Mesendoderm (in vitro differentiated cells): Measurements from ENCODE around the gene NT5C3B.

Source experiments
- DNase-seq: peaks from one replicate; pipeline ENCODE4 v3.0.0; 2013
- H2AK5ac ChIP-seq: 2 replicates; pipeline ENCODE4 v1.6.1; 2013; ENCODE audit warnings: low read length, inconsistent platforms
- H2BK120ac ChIP-seq: 2 replicates; pipeline ENCODE4 v1.6.1; 2013; ENCODE audit warnings: low read depth, mild to moderate bottlenecking, low read length, moderate library complexity, mixed read lengths
- H2BK15ac ChIP-seq: replicated peaks from 2 replicates; pipeline ENCODE4 v1.6.1; 2013; ENCODE audit warnings: low read depth, mild to moderate bottlenecking, moderate library complexity
- H2BK5ac ChIP-seq: 2 replicates; pipeline ENCODE4 v1.6.1; 2013; ENCODE audit warnings: low read length, inconsistent platforms
- H3K18ac ChIP-seq: 2 replicates; pipeline ENCODE4 v1.6.1; 2013; ENCODE audit warnings: mild to moderate bottlenecking, low read length, mixed read lengths
- H3K23ac ChIP-seq: one replicate; pipeline ENCODE4 v1.6.1; 2013; ENCODE audit warnings: low read length
- H3K27ac ChIP-seq: 2 replicates; pipeline ENCODE4 v1.5.1; 2013; ENCODE audit warnings: low read depth, mild to moderate bottlenecking, inconsistent platforms, low read length, moderate library complexity
- H3K27me3 ChIP-seq: 2 replicates; pipeline ENCODE4 v1.6.1; 2013; ENCODE audit warnings: low read length, control low read depth, mild to moderate bottlenecking, inconsistent platforms; ENCODE audit not compliant: insufficient read depth, poor library complexity
- H3K36me3 ChIP-seq: 2 replicates; pipeline ENCODE4 v1.6.1; 2013; ENCODE audit warnings: low read length, inconsistent platforms; ENCODE audit not compliant: control insufficient read depth, insufficient read depth
- H3K4ac ChIP-seq: one replicate; pipeline ENCODE4 v1.6.1; 2013; ENCODE audit warnings: low read depth, mild to moderate bottlenecking, low read length, moderate library complexity
- H3K4me1 ChIP-seq: 2 replicates; pipeline ENCODE4 v1.6.1; 2013; ENCODE audit warnings: low read depth, low read length, inconsistent platforms; ENCODE audit not compliant: control insufficient read depth
- H3K4me2 ChIP-seq: 2 replicates; pipeline ENCODE4 v1.6.1; 2013; ENCODE audit warnings: low read length
- H3K4me3 ChIP-seq: 2 replicates; pipeline ENCODE4 v1.5.1; 2013; ENCODE audit warnings: mild to moderate bottlenecking, low read length
- H3K56ac ChIP-seq: one replicate; pipeline ENCODE4 v1.6.1; 2013; ENCODE audit warnings: low read length
- H3K79me1 ChIP-seq: 2 replicates; pipeline ENCODE4 v1.6.1; 2013; ENCODE audit warnings: low read length, inconsistent platforms
- H3K79me2 ChIP-seq: 2 replicates; pipeline ENCODE4 v1.6.1; 2013; ENCODE audit warnings: mild to moderate bottlenecking, low read length; ENCODE audit not compliant: control insufficient read depth, insufficient read depth
- H3K9ac ChIP-seq: 2 replicates; pipeline ENCODE4 v1.6.1; 2013; ENCODE audit warnings: low read length, inconsistent platforms
- H4K5ac ChIP-seq: one replicate; pipeline ENCODE4 v1.6.1; 2013; ENCODE audit warnings: low read length
- H4K8ac ChIP-seq: one replicate; pipeline ENCODE4 v1.6.1; 2013; ENCODE audit warnings: low read depth, mild to moderate bottlenecking, control low read depth, low read length, moderate library complexity
- WGBS: extraction: QIAGEN DNeasy Blood & Tissue Kit; methylation state at CpG from one replicate; pipeline ENCODE4 v1.1.7; 2013; ENCODE audit warnings: low lambda C conversion rate, missing lambda C conversion rate; ENCODE audit not compliant: insufficient coverage; ENCODE audit errors: extremely low coverage; 5-methylcytosine and 5-hydroxymethylcytosine counted together

The NT5C3B gene

DNA sequence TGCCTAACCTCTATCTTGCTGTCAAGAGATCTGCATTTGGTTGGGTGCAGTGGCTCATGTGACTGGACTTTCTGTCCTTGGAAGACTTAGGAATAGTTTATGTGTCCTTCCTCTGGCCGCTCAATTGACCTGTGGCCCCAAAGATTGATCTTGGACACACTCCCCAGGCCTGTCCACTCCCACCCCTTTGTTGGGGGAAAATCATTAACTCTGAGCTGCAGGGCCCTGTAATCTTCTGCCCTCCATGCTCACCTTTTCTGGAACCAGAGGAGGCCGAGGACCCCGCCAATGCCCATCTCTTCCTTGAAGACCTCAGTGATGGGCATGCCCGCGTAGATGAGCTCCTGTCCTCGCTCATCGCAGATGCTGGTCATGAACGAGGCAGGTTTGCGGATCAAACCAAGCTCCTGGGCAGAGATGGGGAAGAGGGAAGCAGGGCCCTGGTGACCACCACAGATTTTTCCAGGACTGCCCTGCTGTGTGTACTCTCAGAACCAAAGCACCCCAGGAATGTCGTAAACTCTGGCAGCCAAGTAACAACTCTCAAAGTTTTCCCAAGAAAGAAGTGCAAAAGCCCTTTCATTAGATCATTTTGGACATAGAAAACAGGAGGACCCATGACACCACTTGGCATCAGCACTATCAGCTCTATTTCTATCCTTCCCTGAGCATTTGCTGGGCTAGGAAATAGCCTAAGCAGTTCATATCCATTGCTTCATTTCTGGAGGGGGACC lies 37.7 kb upstream of the NT5C3B start:
- no peak overlapping the region for H3K18ac ChIP-seq
- no peak overlapping the region for H3K4me3 ChIP-seq
- no peak overlapping the region for H2BK5ac ChIP-seq
- peaks cover 37% of the 10 kb centered on the region for H3K36me3 ChIP-seq
- H2BK15ac ChIP-seq, result no peak overlapping the region
- no peaks in the 10 kb centered on the region for H3K79me2 ChIP-seq
- no peak overlapping the region for H3K56ac ChIP-seq
- no CpG with 5 or more reads among the region's 10 CpGs for WGBS
- no peaks in the 10 kb centered on the region for H3K4me1 ChIP-seq
- H3K27ac ChIP-seq, result no peak overlapping the region
- H3K4me2 ChIP-seq, result no peak overlapping the region
- H3K27me3 ChIP-seq, result no peaks in the 10 kb centered on the region
- DNase-seq, result no peak
- H3K23ac ChIP-seq, result no peak overlapping the region
- H3K9ac ChIP-seq, result no peak overlapping the region
- H3K4ac ChIP-seq, result no peak overlapping the region
- H3K79me1 ChIP-seq, result no peaks in the 10 kb centered on the region
- H4K8ac ChIP-seq, result no peak overlapping the region
- H2AK5ac ChIP-seq, result no peak overlapping the region
- H4K5ac ChIP-seq, result no peak overlapping the region
- no peak overlapping the region for H2BK120ac ChIP-seq

DNA sequence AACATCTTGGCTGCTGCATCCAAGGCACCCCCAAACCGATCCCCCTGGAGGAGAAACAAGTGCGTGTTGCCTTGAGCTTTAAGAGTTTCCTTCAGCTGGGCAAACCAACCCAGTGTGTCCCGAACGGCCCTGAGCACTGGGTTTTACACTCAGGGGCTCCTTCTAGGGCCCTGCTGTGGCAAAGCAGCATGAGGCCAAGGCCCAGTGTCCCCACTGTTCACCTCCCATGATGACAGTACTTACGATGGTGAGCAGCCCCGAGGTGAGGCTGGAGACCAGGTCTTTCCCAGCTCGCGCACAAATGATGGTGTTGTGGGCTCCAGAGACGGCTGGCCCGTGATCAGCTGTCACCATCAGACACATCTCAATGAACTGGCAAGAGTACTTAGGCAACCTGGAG lies 35.8 kb upstream of the NT5C3B start:
- no peak overlapping the region for H2AK5ac ChIP-seq
- H3K4me1 ChIP-seq, result no peaks in the 10 kb centered on the region
- H3K4me2 ChIP-seq, result no peak overlapping the region
- no CpG with 5 or more reads among the region's 10 CpGs for WGBS
- no peak overlapping the region for H3K23ac ChIP-seq
- no peak overlapping the region for H3K18ac ChIP-seq
- H2BK15ac ChIP-seq, result no peak overlapping the region
- H3K27ac ChIP-seq, result no peak overlapping the region
- no peaks in the 10 kb centered on the region for H3K79me1 ChIP-seq
- H4K8ac ChIP-seq, result no peak overlapping the region
- no peaks in the 10 kb centered on the region for H3K79me2 ChIP-seq
- no peak for DNase-seq
- peaks cover 29% of the 10 kb centered on the region for H3K36me3 ChIP-seq
- no peak overlapping the region for H2BK120ac ChIP-seq
- H3K4ac ChIP-seq, result no peak overlapping the region
- H3K9ac ChIP-seq, result no peak overlapping the region
- H2BK5ac ChIP-seq, result no peak overlapping the region
- H3K4me3 ChIP-seq, result no peak overlapping the region
- no peak overlapping the region for H3K56ac ChIP-seq
- H3K27me3 ChIP-seq, result no peaks in the 10 kb centered on the region
- no peak overlapping the region for H4K5ac ChIP-seq

DNA sequence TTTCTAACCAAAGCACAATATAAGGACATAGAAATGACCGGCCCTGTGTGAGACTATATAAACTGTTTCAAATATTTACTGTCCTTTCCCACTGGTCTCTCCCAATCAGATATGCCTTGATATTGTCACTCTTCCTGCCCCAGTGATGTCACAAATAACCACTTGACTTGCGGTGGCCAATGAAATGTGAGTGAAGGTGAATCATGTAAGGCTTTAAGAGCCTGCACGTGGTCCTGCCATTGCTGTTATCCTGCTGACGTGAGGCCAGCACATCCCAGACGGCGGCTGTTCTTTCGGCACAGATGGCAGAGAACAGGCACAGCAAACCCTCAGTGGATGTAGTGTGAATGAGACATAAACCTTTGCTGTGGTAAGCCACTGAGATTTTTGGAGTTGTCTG lies 34.6 kb upstream of the NT5C3B start:
- no peak overlapping the region for H3K27ac ChIP-seq
- no peak overlapping the region for H3K56ac ChIP-seq
- H3K79me1 ChIP-seq, result no peaks in the 10 kb centered on the region
- H3K27me3 ChIP-seq, result no peaks in the 10 kb centered on the region
- no peak overlapping the region for H3K4me3 ChIP-seq
- H4K5ac ChIP-seq, result no peak overlapping the region
- no peak overlapping the region for H3K9ac ChIP-seq
- no peak overlapping the region for H2BK5ac ChIP-seq
- no peak overlapping the region for H3K23ac ChIP-seq
- H4K8ac ChIP-seq, result no peak overlapping the region
- H2AK5ac ChIP-seq, result no peak overlapping the region
- H3K4ac ChIP-seq, result no peak overlapping the region
- H2BK120ac ChIP-seq, result no peak overlapping the region
- no peak overlapping the region for H2BK15ac ChIP-seq
- peaks cover 29% of the 10 kb centered on the region for H3K36me3 ChIP-seq
- no peaks in the 10 kb centered on the region for H3K4me1 ChIP-seq
- no CpG with 5 or more reads among the region's 7 CpGs for WGBS
- no peak for DNase-seq
- H3K4me2 ChIP-seq, result no peak overlapping the region
- no peaks in the 10 kb centered on the region for H3K79me2 ChIP-seq
- no peak overlapping the region for H3K18ac ChIP-seq

DNA sequence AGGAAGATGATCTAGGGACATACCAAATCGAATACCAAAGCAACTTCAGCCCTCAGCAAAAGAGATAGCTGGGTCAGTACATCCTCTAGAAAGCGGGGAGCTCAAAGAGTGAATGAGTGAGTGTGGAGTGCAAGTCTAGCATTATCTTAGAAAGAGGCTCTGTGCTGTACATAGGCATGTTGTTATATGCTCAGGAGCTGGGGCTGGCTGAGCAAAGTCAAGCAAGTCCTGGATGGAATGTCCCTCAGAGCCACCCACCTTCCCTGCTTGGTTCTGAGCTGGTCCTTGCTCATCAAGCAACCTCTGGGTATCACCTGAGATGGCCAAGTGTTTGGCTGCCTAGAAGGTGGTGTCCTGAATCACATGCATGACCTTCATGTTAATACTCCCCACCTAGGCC lies 34.1 kb upstream of the NT5C3B start:
- Histone ChIP-seq H2BK120ac (no peak overlapping the region), H3K56ac (no peak overlapping the region), H3K27me3 (no peaks in the 10 kb centered on the region), H3K9ac (no peak overlapping the region), H3K18ac (no peak overlapping the region), H3K4me3 (no peak overlapping the region), H3K79me1 (no peaks in the 10 kb centered on the region), H2AK5ac (no peak overlapping the region), H3K79me2 (no peaks in the 10 kb centered on the region), H4K8ac (no peak overlapping the region), H4K5ac (no peak overlapping the region), H3K27ac (no peak overlapping the region), H3K23ac (no peak overlapping the region), H3K4me1 (no peaks in the 10 kb centered on the region), H3K4me2 (no peak overlapping the region), H3K4ac (no peak overlapping the region), H2BK15ac (no peak overlapping the region), H2BK5ac (no peak overlapping the region), H3K36me3 (peaks cover 29% of the 10 kb centered on the region)
- no peak for DNase-seq
- no CpG with 5 or more reads among the region's 2 CpGs for WGBS

DNA sequence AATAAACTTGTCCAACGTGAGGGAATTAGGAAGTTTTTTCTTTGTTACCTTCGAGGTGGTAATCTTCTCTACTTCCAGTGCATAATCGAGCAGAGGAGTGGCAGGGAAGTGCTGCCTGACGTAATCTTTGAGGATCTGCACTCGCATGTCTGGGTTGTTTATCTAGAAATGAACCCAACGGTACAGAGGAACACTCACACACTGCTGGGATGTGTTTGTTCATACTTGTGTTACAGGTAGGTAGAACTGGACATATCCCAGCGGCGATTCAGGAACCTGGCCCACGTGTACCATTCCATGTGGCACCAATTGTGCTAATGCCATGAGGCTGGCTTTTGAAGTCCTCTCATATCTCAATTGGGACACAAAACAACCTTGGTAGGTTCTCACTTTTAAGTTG lies 33.4 kb upstream of the NT5C3B start:
- Histone ChIP-seq H4K8ac (no peak overlapping the region), H3K56ac (no peak overlapping the region), H3K4ac (no peak overlapping the region), H3K4me1 (no peaks in the 10 kb centered on the region), H4K5ac (no peak overlapping the region), H3K36me3 (peaks cover 29% of the 10 kb centered on the region), H3K27me3 (no peaks in the 10 kb centered on the region), H3K27ac (no peak overlapping the region), H3K79me1 (peaks cover 2% of the 10 kb centered on the region), H3K79me2 (peaks cover 3% of the 10 kb centered on the region), H3K18ac (no peak overlapping the region), H3K23ac (no peak overlapping the region), H2BK15ac (no peak overlapping the region), H3K4me2 (no peak overlapping the region), H2BK5ac (no peak overlapping the region), H3K9ac (no peak overlapping the region), H2BK120ac (no peak overlapping the region), H3K4me3 (no peak overlapping the region), H2AK5ac (no peak overlapping the region)
- DNase-seq, result no peak
- WGBS, result no CpG with 5 or more reads among the region's 9 CpGs

DNA sequence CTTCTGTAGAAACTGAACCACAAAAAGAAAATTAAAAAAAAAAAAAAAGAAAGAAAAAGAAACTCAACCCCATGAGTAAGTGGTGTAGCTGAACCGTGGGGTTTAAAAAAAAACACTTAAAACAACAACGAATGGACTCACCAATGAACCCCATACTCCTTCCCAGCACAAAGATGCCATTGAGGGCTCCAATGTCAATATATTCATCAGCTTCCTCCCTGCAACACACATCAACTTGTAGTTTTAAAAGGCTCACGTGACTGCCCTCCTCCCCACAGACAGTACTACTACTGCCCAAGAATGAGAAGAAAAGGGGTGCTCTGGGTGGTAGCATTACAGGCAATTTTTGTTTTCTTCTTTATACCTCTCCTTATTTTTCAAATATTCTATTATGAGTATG lies 32.5 kb upstream of the NT5C3B start:
- no peaks in the 10 kb centered on the region for H3K27me3 ChIP-seq
- H3K18ac ChIP-seq, result no peak overlapping the region
- peaks cover 12% of the 10 kb centered on the region for H3K79me2 ChIP-seq
- peaks cover 25% of the 10 kb centered on the region for H3K36me3 ChIP-seq
- no peak overlapping the region for H4K8ac ChIP-seq
- no peak overlapping the region for H3K9ac ChIP-seq
- no peak overlapping the region for H3K56ac ChIP-seq
- WGBS, result no CpG with 5 or more reads among the region's 3 CpGs
- H2AK5ac ChIP-seq, result no peak overlapping the region
- H3K4me2 ChIP-seq, result no peak overlapping the region
- DNase-seq, result no peak
- peaks cover 10% of the 10 kb centered on the region for H3K79me1 ChIP-seq
- no peak overlapping the region for H3K23ac ChIP-seq
- no peak overlapping the region for H3K27ac ChIP-seq
- no peak overlapping the region for H4K5ac ChIP-seq
- no peak overlapping the region for H3K4me3 ChIP-seq
- H3K4me1 ChIP-seq, result peaks cover 7% of the 10 kb centered on the region
- H2BK120ac ChIP-seq, result no peak overlapping the region
- H2BK5ac ChIP-seq, result no peak overlapping the region
- no peak overlapping the region for H3K4ac ChIP-seq
- no peak overlapping the region for H2BK15ac ChIP-seq
